HCT116 (cell line): Measurements from ENCODE around the gene HLA-DRA. TPM values are rescaled to one million over a fixed set of nuclear protein-coding genes. Genes with fewer than 3 reads are reported as not detected.

Source experiments
- ATAC-seq: fragments of 200-7000 bp; cut with Tn5 transposase; 2 replicates; pipeline ENCODE4 v1.9.1; 2020; ENCODE audit warnings: mild to moderate bottlenecking, moderate library complexity
- BruUV-seq: library from RNA; stranded (reverse); fragments of 400-500 nt; replicated peaks from 2 replicates; lab custom pipeline; 2021; lab: Mats Ljungman, UMichigan
- CTCF ChIA-PET: fragments of 300-600 bp; sonication (Branson Sonifier 250); formaldehyde crosslinking; loops from one replicate; lab custom pipeline; 2021; ENCODE audit warnings: antibody characterized with exemption; lab: Charles Lee
- POLR2A ChIA-PET: fragments of 300-600, 350-600 bp; sonication (Branson Sonifier 250); formaldehyde crosslinking; loops from one replicate; lab custom pipeline; 2021; ENCODE audit warnings: antibody characterized with exemption; lab: Charles Lee
- RAD21 ChIA-PET, 2 experiments: fragments of 300-600 bp; sonication (Branson Sonifier 250); formaldehyde crosslinking; loops; one replicate each; lab custom pipeline; 2023; ENCODE audit warnings: low total read pairs in 2 of 2; ENCODE audit not compliant: uncharacterized antibody in 2 of 2, unreplicated experiment in 2 of 2, low non-redundant PET in 1 of 2; lab: Charles Lee
- DNase-seq: peaks from one replicate; pipeline ENCODE4 v3.0.0-alpha.2; 2010; ENCODE audit warnings: low read depth, low spot score
- H2AFZ ChIP-seq: fragments of 200-600 bp; shearing (Covaris generic), sonication (generic); 2 replicates; pipeline ENCODE4 v1.6.1; 2017; ENCODE audit warnings: low read depth, mixed run types, mixed read lengths, antibody characterized with exemption, low read length; ENCODE audit not compliant: poor library complexity, severe bottlenecking
- H3K27ac ChIP-seq: 2 replicates; pipeline ENCODE4 v1.5.1; 2012; ENCODE audit warnings: low read depth, low read length
- H3K27me3 ChIP-seq: fragments of 200-600 bp; sonication (generic); 2 replicates; pipeline ENCODE4 v1.6.1; 2016; ENCODE audit warnings: mixed run types, low read length, mixed read lengths; ENCODE audit not compliant: insufficient read depth
- H3K36me3 ChIP-seq, 2 experiments: fragments of 200-500 bp in 1 of 2; fragments of 200-600 bp in 1 of 2; sonication (Bioruptor generic) in 1 of 2; sonication (generic) in 1 of 2; 2 replicates each; pipeline versions ENCODE4 v1.5.1 to v1.6.1; 2014 to 2016; ENCODE audit warnings: low read length in 2 of 2, inconsistent platforms in 1 of 2, mixed read lengths in 1 of 2, mixed run types in 1 of 2; ENCODE audit not compliant: insufficient read depth in 2 of 2, control insufficient read depth in 1 of 2
- H3K4me1 ChIP-seq, 2 experiments: fragments of 200-600 bp in 1 of 2; sonication (generic) in 1 of 2; 2 replicates each; pipeline versions ENCODE4 v1.5.1 to v1.6.1; 2012 to 2017; ENCODE audit warnings: low read length in 2 of 2, inconsistent platforms in 1 of 2, mild to moderate bottlenecking in 1 of 2, mixed read lengths in 1 of 2, mixed run types in 1 of 2, moderate library complexity in 1 of 2; ENCODE audit not compliant: insufficient read depth in 2 of 2, control insufficient read depth in 1 of 2
- H3K4me2 ChIP-seq: fragments of 200-600 bp; sonication (generic); 2 replicates; pipeline ENCODE4 v1.6.1; 2017; ENCODE audit warnings: mixed run types, low read length, mixed read lengths
- H3K4me3 ChIP-seq, 2 experiments: fragments of 200-600 bp in 1 of 2; sonication (generic) in 1 of 2; replicated peaks in 1 of 2; 2 replicates each; pipeline ENCODE4 v1.5.1; 2011 to 2016; ENCODE audit warnings: low read length in 2 of 2, control low read depth in 1 of 2, low read depth in 1 of 2, mild to moderate bottlenecking in 1 of 2, mixed read lengths in 1 of 2, mixed run types in 1 of 2
- H3K79me2 ChIP-seq: fragments of 200-600 bp; sonication (generic); 2 replicates; pipeline ENCODE4 v1.6.1; 2017; ENCODE audit warnings: mild to moderate bottlenecking, mixed run types, low read length, moderate library complexity, mixed read lengths; ENCODE audit not compliant: insufficient read depth
- H3K9ac ChIP-seq: fragments of 200-600 bp; sonication (generic); 2 replicates; pipeline ENCODE4 v1.6.1; 2016; ENCODE audit warnings: low read length, mixed read lengths
- H3K9me2 ChIP-seq: fragments of 200-600 bp; sonication (generic), shearing (Covaris generic); 2 replicates; pipeline ENCODE4 v1.6.1; 2017; ENCODE audit warnings: mixed run types, mild to moderate bottlenecking, moderate library complexity; ENCODE audit not compliant: insufficient read depth
- H3K9me3 ChIP-seq, 2 experiments: fragments of 200-500 bp in 1 of 2; fragments of 200-600 bp in 1 of 2; sonication (Bioruptor generic) in 1 of 2; sonication (generic) in 1 of 2; 2 replicates each; pipeline ENCODE4 v1.6.1; 2014 to 2017; ENCODE audit warnings: low read length in 2 of 2, mixed read lengths in 2 of 2, inconsistent platforms in 1 of 2, low read depth in 1 of 2, mild to moderate bottlenecking in 1 of 2, mixed run types in 1 of 2, moderate library complexity in 1 of 2; ENCODE audit not compliant: control insufficient read depth in 1 of 2, insufficient read depth in 1 of 2
- H4K20me1 ChIP-seq: fragments of 200-600 bp; sonication (generic), shearing (Covaris generic); 2 replicates; pipeline ENCODE4 v1.6.1; 2017; ENCODE audit warnings: mixed run types, mild to moderate bottlenecking, moderate library complexity; ENCODE audit not compliant: insufficient read depth
- EZH2phosphoT487 ChIP-seq: fragments of 200-600 bp; IDR thresholded peaks from 2 replicates; pipeline ENCODE4 v1.6.1; 2018; ENCODE audit warnings: antibody characterized with exemption, borderline replicate concordance
- FOSL1 ChIP-seq: IDR thresholded peaks from 2 replicates; pipeline ENCODE4 v1.6.1; 2012; ENCODE audit warnings: low read depth
- JUND ChIP-seq: IDR thresholded peaks from 2 replicates; pipeline ENCODE4 v1.6.1; 2012
- POLR2AphosphoS5 ChIP-seq: IDR thresholded peaks from 2 replicates; pipeline ENCODE4 v1.6.1; 2011; ENCODE audit warnings: mild to moderate bottlenecking, low read depth, low read length, moderate library complexity
- RAD21 ChIP-seq: IDR thresholded peaks from 2 replicates; pipeline ENCODE4 v1.6.1; 2012; ENCODE audit warnings: low read depth, mild to moderate bottlenecking
- REST ChIP-seq: IDR thresholded peaks from 2 replicates; pipeline ENCODE4 v1.6.1; 2012; ENCODE audit warnings: low read depth
- SIN3A ChIP-seq: IDR thresholded peaks from 2 replicates; pipeline ENCODE4 v1.6.1; 2012; ENCODE audit warnings: low read depth
- SP1 ChIP-seq: IDR thresholded peaks from 2 replicates; pipeline ENCODE4 v1.6.1; 2012; ENCODE audit warnings: low read depth
- TCF7L2 ChIP-seq: IDR thresholded peaks from 2 replicates; pipeline ENCODE4 v1.7.0; 2011; ENCODE audit warnings: borderline replicate concordance, inconsistent platforms; ENCODE audit not compliant: insufficient read depth, insufficient read length; ENCODE audit errors: extremely low read depth
- YY1 ChIP-seq: IDR thresholded peaks from 2 replicates; pipeline ENCODE4 v1.6.1; 2011; ENCODE audit warnings: low read length, low read depth, moderate library complexity, mild to moderate bottlenecking; ENCODE audit not compliant: insufficient replicate concordance; ENCODE audit errors: extremely low read depth
- ZNF274 ChIP-seq: fragments of 200-500 bp; sonication (Bioruptor generic); IDR thresholded peaks from 2 replicates; pipeline ENCODE4 v1.6.1; 2014; ENCODE audit warnings: mild to moderate bottlenecking, low read depth, low read length, inconsistent platforms
- intact Hi-C: fragments of 100-400 bp; cut with micrococcal nuclease; formaldehyde crosslinking; loops from 2 replicates; pipeline ENCODE4 v1.10.0; 2022
- total RNA-seq: library from RNA; stranded (reverse); gene quantifications from one replicate; pipeline ENCODE4 v1.2.1, GENCODE V29; 2021; ENCODE audit not compliant: unreplicated experiment
- TF ChIP-seq, protein P1 (sequence below): IDR thresholded peaks from 2 replicates; pipeline ENCODE4 v1.6.1; 2012

The HLA-DRA gene
- total RNA-seq, 1 experiment from 2014 or later = 4.7 TPM

GRCh38 chr6:32491700-32492099, 52.0 kb downstream of the HLA-DRA start:
- intact Hi-C loops = no loop called here
- no peak overlapping the region for H3K4me2 ChIP-seq
- no peaks in the 10 kb centered on the region for H4K20me1 ChIP-seq
- BruUV-seq = no TSS peak
- no peaks in the 10 kb centered on the region for H3K9me3 ChIP-seq
- no peak overlapping the region for H2AFZ ChIP-seq
- TF ChIP-seq YY1 (no peak), TCF7L2 (no peak), ZNF274 (no peak), SIN3A (no peak), RAD21 (no peak), SP1 (no peak), JUND (no peak), FOSL1 (no peak), POLR2AphosphoS5 (no peak), REST (no peak), EZH2phosphoT487 (no peak)
- TF ChIP-seq, protein P1, sequence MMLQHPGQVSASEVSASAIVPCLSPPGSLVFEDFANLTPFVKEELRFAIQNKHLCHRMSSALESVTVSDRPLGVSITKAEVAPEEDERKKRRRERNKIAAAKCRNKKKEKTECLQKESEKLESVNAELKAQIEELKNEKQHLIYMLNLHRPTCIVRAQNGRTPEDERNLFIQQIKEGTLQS = no peak
- no peak overlapping the region for H3K4me3 ChIP-seq
- no peaks in the 10 kb centered on the region for H3K4me1 ChIP-seq
- H3K27me3 ChIP-seq = no peaks in the 10 kb centered on the region
- H3K9ac ChIP-seq = no peak overlapping the region
- POLR2A ChIA-PET = no interaction called here
- ATAC-seq = no peak
- RAD21 ChIA-PET = no interaction called here
- H3K27ac ChIP-seq = no peak overlapping the region
- no peak for DNase-seq
- CTCF ChIA-PET = no interaction called here
- H3K36me3 ChIP-seq = no peaks in the 10 kb centered on the region
- H3K79me2 ChIP-seq = no peaks in the 10 kb centered on the region
- no peaks in the 10 kb centered on the region for H3K9me2 ChIP-seq
